ENCODE data around the gene CHMP1A. TPM values are rescaled to one million over a fixed set of nuclear protein-coding genes. Genes with fewer than 3 reads are reported as not detected.

Gene CHMP1A
- total and polyA plus RNA-seq, 2 of the 8 experiments (the other 6 are each of a cell fraction or from before 2014, with no cell fraction given), result 64.4 to 75.8 TPM

DNA sequence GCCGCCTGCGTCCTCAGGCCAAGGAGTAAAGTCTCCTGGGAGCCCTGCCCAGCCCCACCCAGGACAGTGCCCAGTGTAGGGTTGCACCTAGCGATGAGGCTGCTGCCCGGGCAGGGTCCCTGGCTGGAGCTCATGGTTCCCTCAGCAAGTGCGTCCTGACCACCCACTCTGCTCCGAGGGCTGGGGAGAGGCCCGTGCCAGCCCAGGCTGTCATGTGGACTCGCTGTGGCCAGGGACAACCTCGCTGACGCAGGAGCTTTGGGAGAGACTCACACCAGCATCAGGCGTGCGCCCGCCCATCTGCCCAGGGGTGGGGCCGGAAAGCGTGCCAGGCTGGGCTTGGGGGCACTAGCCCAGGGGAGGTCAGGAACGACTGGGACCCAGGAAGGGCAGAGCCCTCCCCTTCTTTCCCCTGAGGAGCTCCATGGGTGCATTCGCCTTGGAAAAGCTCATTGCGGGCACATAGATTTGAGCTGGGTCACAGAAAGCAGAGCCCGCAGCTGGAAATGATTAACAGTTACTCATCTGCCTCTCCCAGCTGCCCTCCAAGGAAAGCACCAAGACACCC, 24.4 kb downstream of the CHMP1A start (continued):
- TF ChIP-seq EP300 (IDR thresholded peaks at IDR 0.05; ENCODE audit: borderline replicate concordance in 1 of 2, low read depth in 2 of 2, low read length in 2 of 2) (no peak), ZNF274 (IDR thresholded peaks at IDR 0.05; ENCODE audit: borderline replicate concordance, extremely low read depth, low read length) (no peak), TCF12 (IDR thresholded peaks at IDR 0.05; ENCODE audit: low read depth, low read length) (no peak), HDAC2 (IDR thresholded peaks at IDR 0.05; ENCODE audit: borderline replicate concordance in 1 of 2, low read depth in 2 of 2, low read length in 2 of 2) (no peak), CBX5 (IDR thresholded peaks at IDR 0.05; ENCODE audit: low read depth, low read length) (no peak)
- TF ChIP-seq, protein P1, sequence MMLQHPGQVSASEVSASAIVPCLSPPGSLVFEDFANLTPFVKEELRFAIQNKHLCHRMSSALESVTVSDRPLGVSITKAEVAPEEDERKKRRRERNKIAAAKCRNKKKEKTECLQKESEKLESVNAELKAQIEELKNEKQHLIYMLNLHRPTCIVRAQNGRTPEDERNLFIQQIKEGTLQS (IDR thresholded peaks at IDR 0.05; ENCODE audit: insufficient read depth, low read depth, low read length), result no peak
- TF ChIP-seq, protein P2, sequence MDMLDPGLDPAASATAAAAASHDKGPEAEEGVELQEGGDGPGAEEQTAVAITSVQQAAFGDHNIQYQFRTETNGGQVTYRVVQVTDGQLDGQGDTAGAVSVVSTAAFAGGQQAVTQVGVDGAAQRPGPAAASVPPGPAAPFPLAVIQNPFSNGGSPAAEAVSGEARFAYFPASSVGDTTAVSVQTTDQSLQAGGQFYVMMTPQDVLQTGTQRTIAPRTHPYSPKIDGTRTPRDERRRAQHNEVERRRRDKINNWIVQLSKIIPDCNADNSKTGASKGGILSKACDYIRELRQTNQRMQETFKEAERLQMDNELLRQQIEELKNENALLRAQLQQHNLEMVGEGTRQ (IDR thresholded peaks at IDR 0.05; ENCODE audit: low read length), result no peak

Measured in H1 (cell line).